GM12873 (cell line): ENCODE measurements around the gene MBLAC1.

Experiments used
- TF ChIP-seq, protein P1 (sequence below): IDR thresholded peaks from 2 replicates; pipeline ENCODE4 v1.5.1; 2012; ENCODE audit warnings: low read depth, mild to moderate bottlenecking, moderate library complexity, low read length, control low read depth; ENCODE audit not compliant: insufficient read depth; ENCODE audit errors: missing control alignments

The MBLAC1 gene

DNA sequence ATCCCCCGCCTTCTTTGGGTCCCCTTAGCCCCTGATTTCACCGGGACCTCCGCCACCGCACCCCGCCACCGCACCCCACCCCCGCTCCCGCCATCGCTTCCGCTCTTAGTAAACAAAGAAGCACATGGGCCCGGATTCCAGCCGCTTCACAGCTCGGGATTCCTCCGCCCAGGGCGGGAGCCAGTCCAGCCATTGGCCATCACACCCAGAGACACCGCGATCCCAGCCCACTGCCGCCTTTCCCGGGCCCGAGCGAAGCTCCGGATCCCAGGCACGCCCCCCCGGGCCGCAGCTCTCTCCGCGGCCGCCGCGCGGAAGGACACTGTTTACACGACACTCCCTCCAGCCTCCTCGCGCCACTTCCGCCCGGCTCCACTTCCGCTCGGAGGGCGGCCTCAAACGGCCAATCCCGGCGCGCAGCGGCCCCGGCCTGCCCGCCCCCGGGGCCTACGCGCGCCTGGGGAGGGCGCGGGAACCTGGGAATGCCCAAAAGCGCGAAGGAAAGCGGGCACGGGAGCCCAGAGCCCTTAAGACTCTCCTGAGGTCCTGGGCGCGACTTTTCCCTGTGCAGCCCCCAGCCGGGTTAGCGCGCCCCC, 26.2 kb upstream of the MBLAC1 start:
- TF ChIP-seq, protein P1, sequence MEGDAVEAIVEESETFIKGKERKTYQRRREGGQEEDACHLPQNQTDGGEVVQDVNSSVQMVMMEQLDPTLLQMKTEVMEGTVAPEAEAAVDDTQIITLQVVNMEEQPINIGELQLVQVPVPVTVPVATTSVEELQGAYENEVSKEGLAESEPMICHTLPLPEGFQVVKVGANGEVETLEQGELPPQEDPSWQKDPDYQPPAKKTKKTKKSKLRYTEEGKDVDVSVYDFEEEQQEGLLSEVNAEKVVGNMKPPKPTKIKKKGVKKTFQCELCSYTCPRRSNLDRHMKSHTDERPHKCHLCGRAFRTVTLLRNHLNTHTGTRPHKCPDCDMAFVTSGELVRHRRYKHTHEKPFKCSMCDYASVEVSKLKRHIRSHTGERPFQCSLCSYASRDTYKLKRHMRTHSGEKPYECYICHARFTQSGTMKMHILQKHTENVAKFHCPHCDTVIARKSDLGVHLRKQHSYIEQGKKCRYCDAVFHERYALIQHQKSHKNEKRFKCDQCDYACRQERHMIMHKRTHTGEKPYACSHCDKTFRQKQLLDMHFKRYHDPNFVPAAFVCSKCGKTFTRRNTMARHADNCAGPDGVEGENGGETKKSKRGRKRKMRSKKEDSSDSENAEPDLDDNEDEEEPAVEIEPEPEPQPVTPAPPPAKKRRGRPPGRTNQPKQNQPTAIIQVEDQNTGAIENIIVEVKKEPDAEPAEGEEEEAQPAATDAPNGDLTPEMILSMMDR, result no peak

DNA sequence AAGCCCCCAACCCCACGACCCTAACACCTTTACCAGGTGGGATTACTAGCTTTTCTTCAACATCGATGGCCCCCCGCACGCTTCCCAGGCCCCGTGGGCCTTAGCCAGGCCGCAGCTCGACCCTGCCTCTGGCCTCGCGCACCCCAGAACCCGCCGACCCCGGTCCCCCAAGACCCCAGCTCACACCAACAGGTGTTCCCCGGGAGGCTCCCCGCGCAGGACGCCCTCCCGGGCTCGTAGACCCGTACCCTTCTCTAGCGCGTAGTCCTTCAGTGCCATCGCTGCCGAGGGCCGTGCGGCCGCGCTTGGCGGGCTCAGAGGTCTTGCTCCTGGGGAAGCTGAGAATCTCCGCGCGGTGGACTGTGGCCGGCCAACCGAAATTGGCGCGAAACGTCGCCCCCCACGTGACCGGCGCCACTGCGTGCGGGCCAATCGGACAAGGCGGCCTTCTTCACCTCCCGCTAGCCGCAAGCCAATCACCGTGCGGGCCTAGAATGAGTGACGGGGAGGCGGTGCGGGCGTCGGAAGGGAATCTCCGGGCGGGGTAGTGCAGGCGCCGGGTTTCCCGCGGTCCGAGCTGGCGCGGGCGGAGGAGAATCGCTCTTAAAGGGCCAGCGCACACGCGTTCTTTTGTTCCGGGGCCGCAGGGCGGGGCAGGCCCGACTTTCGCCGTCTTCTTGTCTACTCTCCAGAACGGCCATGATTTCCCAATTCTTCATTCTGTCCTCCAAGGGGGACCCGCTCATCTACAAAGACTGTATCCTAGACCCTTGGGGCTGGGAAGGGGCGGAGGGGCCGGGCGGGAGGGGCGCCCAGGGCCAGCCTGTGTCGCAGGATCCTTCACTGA, 25.5 kb upstream of the MBLAC1 start, which contains the start of the genes AP4M1 and MCM7:
Gene AP4M1 (plus strand): TSS at position 628 of the 847 bp plus-strand sequence. CDS start 72 bp downstream, at position 700.
Gene MCM7 (minus strand): TSS at position 382 of the 847 bp plus-strand sequence. CDS start 103 bp downstream, at position 279.
- TF ChIP-seq, protein P1, result no peak

DNA sequence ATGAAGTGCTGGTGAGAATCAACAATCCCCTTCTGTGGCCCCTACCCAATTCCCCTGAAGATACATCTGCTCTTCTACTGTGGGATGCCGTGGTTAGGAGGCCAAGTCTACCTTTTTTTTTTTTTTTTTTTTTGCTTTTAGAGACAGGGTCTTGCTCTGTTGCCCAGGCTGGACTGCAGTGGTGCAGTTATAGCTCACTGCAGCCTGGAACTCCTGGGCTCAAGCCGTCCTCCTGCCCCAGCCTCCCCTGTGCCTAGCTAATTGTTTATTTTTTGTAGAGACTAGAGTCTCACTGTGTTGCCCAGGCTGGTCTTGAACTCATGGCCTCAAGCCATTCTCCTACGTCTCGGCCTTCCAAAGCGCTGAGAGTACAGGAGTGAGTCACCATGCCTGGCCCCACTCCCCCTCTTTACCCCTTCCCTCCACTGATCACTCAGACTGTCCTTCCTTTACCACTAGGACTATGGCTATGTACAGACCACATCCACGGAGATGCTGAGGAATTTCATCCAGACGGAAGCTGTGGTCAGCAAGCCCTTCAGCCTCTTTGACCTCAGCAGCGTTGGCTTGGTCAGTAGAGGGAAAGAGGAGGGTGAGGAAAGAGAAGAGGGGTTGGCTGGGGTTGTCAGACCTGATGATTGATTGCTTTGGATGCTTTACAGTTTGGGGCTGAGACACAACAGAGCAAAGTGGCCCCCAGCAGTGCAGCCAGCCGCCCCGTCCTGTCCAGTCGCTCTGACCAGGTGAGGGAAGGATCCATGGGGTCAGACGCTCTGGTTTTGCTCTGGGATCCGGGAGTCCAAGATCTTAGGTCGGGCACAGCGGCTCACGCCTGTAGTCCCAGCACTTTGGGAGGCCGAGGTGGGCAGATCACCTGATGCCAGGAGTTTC, 23.6 kb upstream of the MBLAC1 start:
- TF ChIP-seq, protein P1, result no peak

DNA sequence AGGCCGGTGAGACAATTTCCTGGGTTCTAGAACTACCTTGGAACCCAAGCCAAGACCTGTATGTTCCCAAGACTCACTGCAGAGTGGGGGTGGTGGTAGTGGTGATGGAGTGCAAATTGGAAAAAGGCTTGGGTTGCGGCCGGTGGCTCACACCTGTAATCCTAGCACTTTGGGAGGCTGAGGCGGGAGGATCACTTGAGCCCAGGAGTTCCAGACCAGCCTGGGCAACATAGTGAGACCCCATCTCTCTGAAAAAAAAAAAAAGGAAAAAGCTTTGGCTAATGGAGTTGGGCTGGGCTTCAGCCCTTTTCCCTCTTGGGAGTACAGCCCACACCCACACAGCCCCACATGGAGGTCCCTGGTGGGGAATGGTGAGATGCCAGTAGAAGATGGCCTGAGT, 21.2 kb upstream of the MBLAC1 start:
- TF ChIP-seq, protein P1, result no peak

GRCh38 chr7:100106633-100107032, 20.1 kb upstream of the MBLAC1 start:
- TF ChIP-seq, protein P1, result no peak

GRCh38 chr7:100107125-100107737, 19.5 kb upstream of the MBLAC1 start:
- TF ChIP-seq, protein P1, result no peak
